ENCODE measurements around the gene HES5. TPM values are rescaled to one million over a fixed set of nuclear protein-coding genes. Genes with fewer than 3 reads are reported as not detected.
"Not testable (repeated sequence)": the region's sequence is repeated elsewhere in the genome, so short reads cannot be mapped to it uniquely, and the experiment has no call there.

The HES5 gene, protein sequence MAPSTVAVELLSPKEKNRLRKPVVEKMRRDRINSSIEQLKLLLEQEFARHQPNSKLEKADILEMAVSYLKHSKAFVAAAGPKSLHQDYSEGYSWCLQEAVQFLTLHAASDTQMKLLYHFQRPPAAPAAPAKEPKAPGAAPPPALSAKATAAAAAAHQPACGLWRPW
- total RNA-seq: not detected in 2 replicates

DNA sequence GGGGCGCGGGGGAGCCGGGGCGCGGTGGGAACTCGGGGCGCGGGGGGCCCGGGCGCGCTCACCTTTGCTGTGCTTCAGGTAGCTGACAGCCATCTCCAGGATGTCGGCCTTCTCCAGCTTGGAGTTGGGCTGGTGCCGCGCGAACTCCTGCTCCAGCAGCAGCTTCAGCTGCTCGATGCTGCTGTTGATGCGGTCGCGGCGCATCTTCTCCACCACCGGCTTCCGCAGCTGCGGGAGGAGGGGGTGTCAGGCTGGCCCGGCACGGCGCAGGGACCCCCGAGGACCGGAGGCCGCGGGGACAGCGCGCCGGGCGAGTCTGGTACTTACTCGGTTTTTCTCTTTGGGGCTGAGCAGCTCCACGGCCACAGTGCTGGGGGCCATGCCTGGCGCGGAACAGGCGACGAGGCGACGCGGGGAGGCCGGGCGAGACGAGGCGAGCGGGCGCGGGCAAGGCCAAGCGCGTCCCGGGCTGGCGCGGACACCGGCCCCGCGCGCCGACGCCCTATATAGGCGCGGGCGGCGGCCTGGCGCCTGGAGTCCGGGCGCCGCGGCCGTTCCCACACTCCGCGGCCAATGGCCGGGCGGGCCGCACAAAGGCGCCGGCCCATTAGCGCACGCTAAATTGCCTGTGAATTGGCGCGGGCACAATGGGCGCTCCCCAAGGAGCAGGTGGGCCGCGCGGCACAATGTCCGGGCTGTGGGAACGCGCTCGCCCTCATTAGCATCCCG, at the start of gene HES5:
Gene HES5 (minus strand): TSS at position 480 of the 729 bp plus-strand sequence. CDS start 99 bp downstream, at position 381.
- H2AFZ ChIP-seq (ENCODE audit: low read length): no peak within 1 kb of the TSS
- peaks cover 30% of the 10 kb centered on the region for H3K27me3 ChIP-seq (ENCODE audit: insufficient read depth, low read length)
- H3K4me1 ChIP-seq (ENCODE audit: insufficient read depth, low read length): peaks cover 15% of the 10 kb centered on the region
- H3K79me2 ChIP-seq (ENCODE audit: insufficient read depth, low read length): peaks cover 10% of the 10 kb centered on the region
- no peak for DNase-seq (ENCODE audit: insufficient read length, low spot score, missing footprints)
- H3K4me2 ChIP-seq (ENCODE audit: insufficient read depth, low read length): no peak within 1 kb of the TSS
- no peak within 1 kb of the TSS for H3K4me3 ChIP-seq (ENCODE audit: insufficient read depth, low read length)
- peaks cover 7% of the 10 kb centered on the region for H4K20me1 ChIP-seq (ENCODE audit: insufficient read depth, low read length)
- TF ChIP-seq, protein P1, sequence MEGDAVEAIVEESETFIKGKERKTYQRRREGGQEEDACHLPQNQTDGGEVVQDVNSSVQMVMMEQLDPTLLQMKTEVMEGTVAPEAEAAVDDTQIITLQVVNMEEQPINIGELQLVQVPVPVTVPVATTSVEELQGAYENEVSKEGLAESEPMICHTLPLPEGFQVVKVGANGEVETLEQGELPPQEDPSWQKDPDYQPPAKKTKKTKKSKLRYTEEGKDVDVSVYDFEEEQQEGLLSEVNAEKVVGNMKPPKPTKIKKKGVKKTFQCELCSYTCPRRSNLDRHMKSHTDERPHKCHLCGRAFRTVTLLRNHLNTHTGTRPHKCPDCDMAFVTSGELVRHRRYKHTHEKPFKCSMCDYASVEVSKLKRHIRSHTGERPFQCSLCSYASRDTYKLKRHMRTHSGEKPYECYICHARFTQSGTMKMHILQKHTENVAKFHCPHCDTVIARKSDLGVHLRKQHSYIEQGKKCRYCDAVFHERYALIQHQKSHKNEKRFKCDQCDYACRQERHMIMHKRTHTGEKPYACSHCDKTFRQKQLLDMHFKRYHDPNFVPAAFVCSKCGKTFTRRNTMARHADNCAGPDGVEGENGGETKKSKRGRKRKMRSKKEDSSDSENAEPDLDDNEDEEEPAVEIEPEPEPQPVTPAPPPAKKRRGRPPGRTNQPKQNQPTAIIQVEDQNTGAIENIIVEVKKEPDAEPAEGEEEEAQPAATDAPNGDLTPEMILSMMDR (IDR thresholded peaks at IDR 0.05; ENCODE audit: extremely low read depth, low read depth, low read length): no peak
- H3K9me3 ChIP-seq (ENCODE audit: low read depth, low read length): no peaks in the 10 kb centered on the region
- H3K27ac ChIP-seq (ENCODE audit: low read depth, low read length): no peak within 1 kb of the TSS
- no peaks in the 10 kb centered on the region for H3K36me3 ChIP-seq (ENCODE audit: insufficient read depth, low read length)

DNA sequence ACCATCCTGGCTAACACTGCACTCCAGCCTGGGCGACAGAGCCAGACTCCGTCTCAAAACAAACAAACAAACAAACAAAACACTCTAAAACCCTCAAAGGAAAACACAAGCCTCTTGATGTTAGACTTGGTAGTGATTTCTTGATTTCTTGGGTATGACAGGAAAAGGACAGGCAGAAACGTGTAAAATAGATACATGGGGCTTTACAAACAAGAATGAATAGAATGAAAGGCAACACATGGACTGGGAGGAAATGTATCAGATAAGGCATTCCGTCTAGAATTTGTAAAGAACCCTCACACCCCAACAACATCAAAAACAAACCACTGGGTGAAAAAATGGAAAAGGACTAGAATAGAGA, 48.7 kb upstream of the HES5 start:
- H3K27ac ChIP-seq (ENCODE audit: low read depth, low read length): no peak overlapping the region
- no peaks in the 10 kb centered on the region for H3K79me2 ChIP-seq (ENCODE audit: insufficient read depth, low read length)
- no peak overlapping the region for H3K4me3 ChIP-seq (ENCODE audit: insufficient read depth, low read length)

DNA sequence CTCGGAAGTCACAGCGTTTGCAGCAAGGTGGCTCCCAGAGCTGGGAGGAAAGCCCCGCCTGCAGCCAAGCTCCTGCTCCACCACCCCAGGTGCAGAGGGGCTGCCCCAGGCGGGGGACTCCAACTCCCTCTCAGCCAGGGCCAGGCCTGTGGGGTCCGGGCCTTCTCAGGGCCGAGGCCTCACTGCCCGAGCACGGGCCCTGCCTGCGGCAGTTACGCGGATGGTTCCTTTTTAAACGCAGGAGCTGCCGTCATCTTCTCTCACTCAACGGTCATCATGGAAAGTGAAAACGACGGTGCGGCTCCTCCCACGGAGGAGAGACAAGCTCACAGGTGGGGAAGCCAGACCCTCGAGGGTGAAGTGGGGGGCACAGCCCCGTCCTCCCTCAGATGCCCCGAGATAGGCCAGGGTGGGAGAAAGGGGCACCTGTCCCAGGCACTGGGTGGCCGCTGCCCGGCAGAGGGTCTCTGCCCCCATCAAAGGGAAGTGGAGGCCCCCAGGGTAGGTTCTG, 47.6 kb upstream of the HES5 start:
- H3K4me1 ChIP-seq (ENCODE audit: insufficient read depth, low read length); DNase-seq (ENCODE audit: insufficient read length, low spot score, missing footprints); H3K27me3 ChIP-seq (ENCODE audit: insufficient read depth, low read length); H3K36me3 ChIP-seq (ENCODE audit: insufficient read depth, low read length); H3K79me2 ChIP-seq (ENCODE audit: insufficient read depth, low read length); H3K9me3 ChIP-seq (ENCODE audit: low read depth, low read length); H3K4me3 ChIP-seq (ENCODE audit: insufficient read depth, low read length); H3K27ac ChIP-seq (ENCODE audit: low read depth, low read length); H3K4me2 ChIP-seq (ENCODE audit: insufficient read depth, low read length); H2AFZ ChIP-seq (ENCODE audit: low read length); H4K20me1 ChIP-seq (ENCODE audit: insufficient read depth, low read length): not testable (repeated sequence)

More for the DNA sequence above, 48.7 kb upstream of the HES5 start:
- no peak for DNase-seq (ENCODE audit: insufficient read length, low spot score, missing footprints)
- Histone ChIP-seq H4K20me1 (ENCODE audit: insufficient read depth, low read length) (no peaks in the 10 kb centered on the region), H3K27me3 (ENCODE audit: insufficient read depth, low read length) (no peaks in the 10 kb centered on the region), H3K4me2 (ENCODE audit: insufficient read depth, low read length) (no peak overlapping the region), H3K4me1 (ENCODE audit: insufficient read depth, low read length) (peaks cover 5% of the 10 kb centered on the region), H2AFZ (ENCODE audit: low read length) (peak overlapping the region; percentile 80), H3K36me3 (ENCODE audit: insufficient read depth, low read length) (no peaks in the 10 kb centered on the region), H3K9me3 (ENCODE audit: low read depth, low read length) (no peaks in the 10 kb centered on the region)
- TF ChIP-seq, protein P1 (IDR thresholded peaks at IDR 0.05; ENCODE audit: extremely low read depth, low read depth, low read length): no peak

DNA sequence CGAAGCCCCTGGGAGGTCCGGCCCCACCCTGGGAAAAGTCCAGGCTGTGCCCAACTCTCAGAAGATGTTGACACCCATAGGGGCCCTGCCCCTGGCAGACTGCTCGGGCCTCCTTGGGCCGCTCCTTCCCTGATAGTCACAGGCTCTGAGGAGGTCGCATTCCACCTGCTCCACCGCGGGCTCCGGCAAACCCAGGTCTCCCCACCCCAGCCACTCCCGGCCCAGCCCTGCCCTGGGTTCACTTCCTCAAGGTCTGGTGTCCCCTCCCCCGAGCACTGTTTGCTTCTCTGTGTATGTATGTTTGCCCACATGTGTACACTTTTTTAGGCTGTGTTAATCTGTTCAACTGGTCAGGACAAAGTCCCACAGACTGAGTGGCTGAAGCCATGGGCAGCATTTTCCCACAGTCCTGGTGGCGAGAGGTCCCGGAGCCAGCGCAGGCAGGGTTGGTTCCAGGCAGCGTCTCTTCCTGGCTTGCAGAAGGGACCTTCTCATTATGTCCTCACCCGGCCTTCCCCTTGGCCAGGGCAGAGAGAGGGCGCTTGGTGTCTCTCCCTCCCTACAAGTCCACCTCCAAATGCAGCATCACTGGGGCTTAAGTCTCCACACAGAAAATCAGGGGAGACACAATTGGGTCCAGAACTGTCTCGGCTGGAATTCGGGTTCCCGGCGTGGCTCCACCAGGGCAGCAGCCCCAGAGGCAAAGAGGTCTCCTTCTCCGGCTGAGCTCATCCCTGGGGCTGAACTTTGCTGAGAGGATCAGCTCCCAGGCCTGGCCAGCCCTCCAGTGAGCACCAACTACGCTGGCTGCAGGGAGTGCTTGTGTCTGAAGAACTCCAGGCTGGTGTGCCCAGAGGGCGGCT, 46.0 kb upstream of the HES5 start:
- no peaks in the 10 kb centered on the region for H4K20me1 ChIP-seq (ENCODE audit: insufficient read depth, low read length)
- peak; percentile 50 for DNase-seq (ENCODE audit: insufficient read length, low spot score, missing footprints)
- TF ChIP-seq, protein P1 (IDR thresholded peaks at IDR 0.05; ENCODE audit: extremely low read depth, low read depth, low read length): no peak
- no peak overlapping the region for H3K27ac ChIP-seq (ENCODE audit: low read depth, low read length)
- H3K9me3 ChIP-seq (ENCODE audit: low read depth, low read length): peaks cover 3% of the 10 kb centered on the region
- no peaks in the 10 kb centered on the region for H3K36me3 ChIP-seq (ENCODE audit: insufficient read depth, low read length)
- no peak overlapping the region for H3K4me2 ChIP-seq (ENCODE audit: insufficient read depth, low read length)
- no peak overlapping the region for H3K4me3 ChIP-seq (ENCODE audit: insufficient read depth, low read length)
- no peaks in the 10 kb centered on the region for H3K4me1 ChIP-seq (ENCODE audit: insufficient read depth, low read length)
- peaks cover 3% of the 10 kb centered on the region for H3K27me3 ChIP-seq (ENCODE audit: insufficient read depth, low read length)
- no peak overlapping the region for H2AFZ ChIP-seq (ENCODE audit: low read length)
- no peaks in the 10 kb centered on the region for H3K79me2 ChIP-seq (ENCODE audit: insufficient read depth, low read length)

All from osteoblast (primary cell).